Keratinocyte (primary cell): ENCODE results near the gene DRICH1. TPM values are rescaled to one million over a fixed set of nuclear protein-coding genes. Genes with fewer than 3 reads are reported as not detected.

Source experiments
- polyA plus RNA-seq, 5 experiments: library from polyadenylated mRNA; depleted of rRNA in 3 of 5; stranded (reverse) in 3 of 5; stranded (forward) in 1 of 5; unstranded in 1 of 5; fragments of >200 nt; gene quantifications; 1 replicate in 1 of 5; 2 replicates in 3 of 5; 3 replicates in 1 of 5; pipeline versions ENCODE4 v1.2.1 to v1.2.3, GENCODE V29; 2011 to 2012; ENCODE audit warnings: missing spikeins in 2 of 5, low read depth in 1 of 5, low replicate concordance in 1 of 5
- small RNA-seq, 3 experiments: library from RNA; depleted of rRNA; stranded (forward); fragments of <200 nt; gene quantifications; one replicate each; pipeline ENCODE3, GENCODE V24; 2012; ENCODE audit warnings: low read depth in 3 of 3, low replicate concordance in 1 of 3; ENCODE audit not compliant: insufficient read length in 3 of 3

The DRICH1 gene
- polyA plus RNA-seq, 1 donor (not counting 4 experiments of a cell fraction or from before 2014, with no cell fraction given) = 0.12 TPM

Small RNAs within 50 kb of the gene (small RNA-seq; reads per million reads assigned to genes)
- gene AP000346.3 = 0 reads per million in 3 experiments

Other genes with a start within 250 kb of the DRICH1 start
- not detected in 3 replicates for gene IGLL1, start 52.0 kb downstream of the DRICH1 start, polyA plus RNA-seq
- gene RGL4, start 58.7 kb upstream of the DRICH1 start, polyA plus RNA-seq = not detected in 3 replicates
- 0.46 to 0.82 TPM (median 0.55 TPM) in 3 replicates for gene ZNF70, start 118.8 kb upstream of the DRICH1 start, polyA plus RNA-seq
- 0.19 TPM in 1 of 3 replicates, not detected in the others for gene VPREB3, start 122.1 kb upstream of the DRICH1 start, polyA plus RNA-seq
- gene C22orf15, start 130.7 kb upstream of the DRICH1 start, polyA plus RNA-seq = 0.06 TPM in 1 of 3 replicates, not detected in the others
- gene CHCHD10, start 135.7 kb upstream of the DRICH1 start, polyA plus RNA-seq = 10.4 to 14.8 TPM (median 10.6 TPM) in 3 replicates
- 0.06 to 0.20 TPM (median 0.13 TPM) in 3 replicates for gene MMP11, start 140.5 kb upstream of the DRICH1 start, polyA plus RNA-seq
- gene SMARCB1, start 154.6 kb upstream of the DRICH1 start, polyA plus RNA-seq = 70.0 to 108 TPM (median 95.2 TPM) in 3 replicates
- gene DERL3, start 206.7 kb upstream of the DRICH1 start, polyA plus RNA-seq = 0.01 to 0.42 TPM (median 0.05 TPM) in 3 replicates
- gene SLC2A11, start 225.6 kb upstream of the DRICH1 start, polyA plus RNA-seq = 5.3 to 9.4 TPM (median 6.0 TPM) in 3 replicates